PC-9 (cell line): ENCODE data around the gene CWH43. TPM values are rescaled to one million over a fixed set of nuclear protein-coding genes. Genes with fewer than 3 reads are reported as not detected.

Source experiments
- BruUV-seq: library from RNA; stranded (reverse); fragments of 400-500 nt; replicated peaks from 2 replicates; lab custom pipeline; 2021; lab: Mats Ljungman, UMichigan
- CTCF ChIA-PET: fragments of 300-600 bp; sonication (Branson Sonifier 250); formaldehyde crosslinking; loops from one replicate; lab custom pipeline; 2022; ENCODE audit warnings: antibody characterized with exemption; lab: Charles Lee
- POLR2A ChIA-PET: fragments of 300-600 bp; sonication (Branson Sonifier 250); formaldehyde crosslinking; loops from one replicate; lab custom pipeline; 2022; ENCODE audit warnings: antibody characterized with exemption; ENCODE audit not compliant: unreplicated experiment; lab: Charles Lee
- DNase-seq, 2 experiments: peaks; one replicate each; pipeline versions ENCODE4 v3.0.0 to v3.0.0-alpha.2; 2015 to 2022; ENCODE audit warnings: mixed read lengths in 1 of 2
- H2AFZ ChIP-seq: fragments of 200-600 bp; sonication (generic); 2 replicates; pipeline ENCODE4 v1.8.1; 2017; ENCODE audit warnings: antibody characterized with exemption
- H3F3A ChIP-seq: fragments of 200-600 bp; sonication (generic); 2 replicates; pipeline ENCODE4 v1.8.1; 2017; ENCODE audit warnings: antibody characterized with exemption, mild to moderate bottlenecking, low read depth; ENCODE audit not compliant: insufficient read depth
- H3K27ac ChIP-seq: fragments of 200-600 bp; sonication (generic); 2 replicates; pipeline ENCODE4 v1.6.1; 2016; ENCODE audit warnings: mixed run types
- H3K27me3 ChIP-seq: fragments of 200-600 bp; sonication (generic); 2 replicates; pipeline ENCODE4 v1.6.1; 2016; ENCODE audit warnings: low read depth, mixed run types; ENCODE audit not compliant: insufficient read depth
- H3K36me3 ChIP-seq: fragments of 200-600 bp; sonication (generic); 2 replicates; pipeline ENCODE4 v1.6.1; 2016; ENCODE audit warnings: low read depth, mixed run types
- H3K4me1 ChIP-seq: fragments of 200-600 bp; sonication (generic); replicated peaks from 2 replicates; pipeline ENCODE4 v1.6.1; 2016; ENCODE audit warnings: mixed run types; ENCODE audit not compliant: insufficient read depth
- H3K4me2 ChIP-seq: fragments of 200-600 bp; sonication (generic); 2 replicates; pipeline ENCODE4 v1.6.1; 2017; ENCODE audit warnings: mixed run types
- H3K4me3 ChIP-seq: fragments of 200-600 bp; sonication (generic); 2 replicates; pipeline ENCODE4 v1.6.1; 2016; ENCODE audit warnings: mixed run types
- H3K79me2 ChIP-seq: fragments of 200-600 bp; sonication (generic); 2 replicates; pipeline ENCODE4 v1.6.1; 2017; ENCODE audit warnings: low read depth, mixed run types
- H3K9me2 ChIP-seq: fragments of 200-600 bp; sonication (generic); 2 replicates; pipeline ENCODE4 v1.8.1; 2017; ENCODE audit warnings: mild to moderate bottlenecking; ENCODE audit not compliant: insufficient read depth
- H3K9me3 ChIP-seq: fragments of 200-600 bp; sonication (generic); 2 replicates; pipeline ENCODE4 v1.8.1; 2016; ENCODE audit warnings: low read depth; ENCODE audit not compliant: insufficient read depth
- H4K20me1 ChIP-seq: fragments of 200-600 bp; sonication (generic); 2 replicates; pipeline ENCODE4 v1.8.1; 2017; ENCODE audit not compliant: insufficient read depth
- EZH2 ChIP-seq: fragments of 200-600 bp; sonication (generic); IDR thresholded peaks from 2 replicates; pipeline ENCODE4 v1.8.0; 2017; ENCODE audit warnings: antibody characterized with exemption, low read depth
- intact Hi-C: fragments of 100-400 bp; cut with micrococcal nuclease; formaldehyde crosslinking; loops from one replicate; pipeline ENCODE4 v1.10.0; 2022; ENCODE audit not compliant: unreplicated experiment
- total RNA-seq: library from RNA; stranded (reverse); gene quantifications from 2 replicates; pipeline ENCODE4 v1.2.3, GENCODE V29; 2021
- TF ChIP-seq, protein P1 (sequence below): fragments of 200-600 bp; sonication (generic); conservative IDR thresholded peaks from 2 replicates; pipeline ENCODE4 v1.6.1; 2017; ENCODE audit warnings: mixed run types, antibody characterized with exemption, mild to moderate bottlenecking, moderate library complexity

Gene CWH43
- total RNA-seq, 1 experiment from 2014 or later, result not detected

DNA sequence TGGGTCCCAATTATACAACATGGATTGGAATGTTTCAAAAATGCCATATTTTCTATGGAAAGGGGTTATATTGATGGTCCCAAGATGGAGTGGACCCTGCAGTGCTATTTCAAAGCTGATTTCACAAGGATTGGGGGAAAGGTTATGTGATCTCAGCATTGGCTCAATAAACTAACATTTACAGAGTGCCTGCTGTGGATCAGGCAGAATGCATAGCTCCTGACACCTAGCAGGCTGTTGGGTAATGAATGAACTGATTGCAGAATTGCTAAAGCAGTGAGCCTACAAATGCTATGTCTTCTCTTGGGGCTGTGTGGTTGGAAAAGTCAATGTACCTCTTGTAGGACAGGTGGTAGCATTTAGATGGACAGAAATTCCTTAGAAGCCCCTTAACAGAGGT lies 16.9 kb downstream of the CWH43 start:
- intact Hi-C loops, result no loop called here
- POLR2A ChIA-PET, result no interaction called here
- no peak for DNase-seq
- Histone ChIP-seq H3K27me3 (0 out of 2 replicates have a peak, but pooled peaks cover 3% of the 10 kb centered on the region), H3K9me2 (no peaks in the 10 kb centered on the region), H2AFZ (no peak overlapping the region), H3F3A (no peaks in the 10 kb centered on the region), H3K9me3 (peaks cover 3% of the 10 kb centered on the region; the same call in 1 of the 2 replicates), H3K27ac (no peak overlapping the region), H4K20me1 (no peaks in the 10 kb centered on the region), H3K4me3 (no peak overlapping the region), H3K79me2 (no peaks in the 10 kb centered on the region), H3K4me1 (no peaks in the 10 kb centered on the region), H3K4me2 (no peak overlapping the region), H3K36me3 (no peaks in the 10 kb centered on the region)
- BruUV-seq, result no TSS peak
- no peak for TF ChIP-seq EZH2
- CTCF ChIA-PET, result no interaction called here

DNA sequence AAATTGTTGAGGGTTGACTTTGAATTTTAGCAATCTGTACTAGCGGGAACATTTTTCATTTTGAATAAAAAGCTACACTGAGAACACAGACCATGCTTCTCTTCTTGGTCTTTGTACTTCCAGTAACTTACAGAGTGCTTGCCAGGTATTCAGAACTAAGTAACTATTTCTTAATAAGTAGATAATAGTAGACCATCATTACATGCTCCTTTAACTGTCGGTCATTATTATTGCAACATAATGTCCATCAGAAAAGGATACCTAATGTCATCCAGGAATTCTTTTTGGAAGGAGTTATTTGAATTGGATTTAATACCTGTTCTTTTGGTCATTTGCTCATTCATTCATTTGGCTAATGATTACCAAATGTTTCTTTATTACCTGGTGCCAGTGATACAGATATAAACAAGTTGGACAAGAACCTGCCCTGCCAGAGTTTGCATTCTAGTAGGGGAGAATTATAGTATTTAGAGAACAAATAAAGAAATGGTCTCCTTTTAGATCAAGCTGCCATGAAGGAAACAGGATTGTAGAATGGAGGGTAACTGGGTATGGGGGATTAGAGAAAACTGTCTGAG lies 32.7 kb downstream of the CWH43 start:
- H2AFZ ChIP-seq, result no peak overlapping the region
- BruUV-seq, result no TSS peak
- H3K36me3 ChIP-seq, result no peaks in the 10 kb centered on the region
- TF ChIP-seq EZH2, result no peak
- TF ChIP-seq, protein P1, sequence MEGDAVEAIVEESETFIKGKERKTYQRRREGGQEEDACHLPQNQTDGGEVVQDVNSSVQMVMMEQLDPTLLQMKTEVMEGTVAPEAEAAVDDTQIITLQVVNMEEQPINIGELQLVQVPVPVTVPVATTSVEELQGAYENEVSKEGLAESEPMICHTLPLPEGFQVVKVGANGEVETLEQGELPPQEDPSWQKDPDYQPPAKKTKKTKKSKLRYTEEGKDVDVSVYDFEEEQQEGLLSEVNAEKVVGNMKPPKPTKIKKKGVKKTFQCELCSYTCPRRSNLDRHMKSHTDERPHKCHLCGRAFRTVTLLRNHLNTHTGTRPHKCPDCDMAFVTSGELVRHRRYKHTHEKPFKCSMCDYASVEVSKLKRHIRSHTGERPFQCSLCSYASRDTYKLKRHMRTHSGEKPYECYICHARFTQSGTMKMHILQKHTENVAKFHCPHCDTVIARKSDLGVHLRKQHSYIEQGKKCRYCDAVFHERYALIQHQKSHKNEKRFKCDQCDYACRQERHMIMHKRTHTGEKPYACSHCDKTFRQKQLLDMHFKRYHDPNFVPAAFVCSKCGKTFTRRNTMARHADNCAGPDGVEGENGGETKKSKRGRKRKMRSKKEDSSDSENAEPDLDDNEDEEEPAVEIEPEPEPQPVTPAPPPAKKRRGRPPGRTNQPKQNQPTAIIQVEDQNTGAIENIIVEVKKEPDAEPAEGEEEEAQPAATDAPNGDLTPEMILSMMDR, result no peak
- POLR2A ChIA-PET, result no interaction called here
- CTCF ChIA-PET, result no interaction called here
- H3K27ac ChIP-seq, result no peak overlapping the region
- intact Hi-C loops, result no loop called here
- no peaks in the 10 kb centered on the region for H4K20me1 ChIP-seq
- H3K4me3 ChIP-seq, result no peak overlapping the region
- H3K4me1 ChIP-seq, result no peaks in the 10 kb centered on the region
- H3F3A ChIP-seq, result no peaks in the 10 kb centered on the region
- H3K9me2 ChIP-seq, result no peaks in the 10 kb centered on the region
- no peak overlapping the region for H3K4me2 ChIP-seq
- no peaks in the 10 kb centered on the region for H3K79me2 ChIP-seq
- no peaks in the 10 kb centered on the region for H3K27me3 ChIP-seq
- no peak for DNase-seq
- no peaks in the 10 kb centered on the region for H3K9me3 ChIP-seq

DNA sequence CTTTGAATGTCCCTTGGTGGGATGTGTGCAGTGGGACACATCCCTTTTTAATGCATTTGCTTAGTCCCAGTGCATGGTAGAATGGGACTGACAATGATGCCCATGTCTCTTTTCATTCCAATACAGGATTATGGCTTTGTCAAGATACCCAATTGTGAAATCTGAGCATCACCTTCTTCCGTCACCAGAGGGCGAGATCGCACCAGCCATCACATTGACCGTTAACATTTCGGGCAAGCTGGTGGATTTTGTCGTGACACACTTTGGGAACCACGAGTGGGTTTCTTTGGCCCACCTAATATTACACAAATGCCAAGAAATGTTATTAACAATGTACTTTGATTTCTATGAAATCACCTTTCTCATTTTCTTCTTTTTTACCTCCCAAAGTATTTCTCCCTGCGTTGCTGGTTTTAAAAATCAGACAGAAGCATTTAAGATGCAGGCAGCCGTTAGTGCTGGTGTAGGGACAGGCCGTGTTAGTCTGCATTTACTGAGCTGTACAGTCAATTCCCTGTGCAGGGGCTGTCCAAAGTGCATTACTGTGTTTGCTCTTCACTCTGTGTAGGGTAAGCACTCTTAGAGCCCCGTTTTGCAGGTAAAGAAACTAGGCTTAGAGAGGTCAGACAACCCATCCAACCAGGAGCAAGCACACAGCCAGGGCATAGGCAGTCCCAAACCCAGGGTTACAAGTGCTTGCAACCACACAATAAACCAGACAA lies 46.5 kb downstream of the CWH43 start:
- H3K4me2 ChIP-seq, result no peak overlapping the region
- ChIA-PET POLR2A (no interaction called here), CTCF (no interaction called here)
- BruUV-seq, result no TSS peak
- H2AFZ ChIP-seq, result no peak overlapping the region
- intact Hi-C loops, result no loop called here
- peaks cover 19% of the 10 kb centered on the region for H3K27me3 ChIP-seq
- H3K9me3 ChIP-seq, result no peaks in the 10 kb centered on the region
- TF ChIP-seq, protein P1, result peak; percentile 84
- TF ChIP-seq EZH2, result no peak
- no peaks in the 10 kb centered on the region for H3K79me2 ChIP-seq
- DNase-seq, result peak in 1 of 2 experiments; percentile 38
- H3K36me3 ChIP-seq, result no peaks in the 10 kb centered on the region
- no peaks in the 10 kb centered on the region for H4K20me1 ChIP-seq
- H3F3A ChIP-seq, result no peaks in the 10 kb centered on the region
- no peak overlapping the region for H3K27ac ChIP-seq
- no peaks in the 10 kb centered on the region for H3K4me1 ChIP-seq
- H3K9me2 ChIP-seq, result no peaks in the 10 kb centered on the region
- H3K4me3 ChIP-seq, result no peak overlapping the region
